ENCODE data around the gene LPCAT4.

Gene LPCAT4

GRCh38 chr15:34324933-34325332 is 42.1 kb downstream of the LPCAT4 start:
- no peak overlapping the region for H3K4me3 ChIP-seq (ENCODE audit: low read depth, low read length)
- TF ChIP-seq CTCF (IDR thresholded peaks at IDR 0.05; ENCODE audit: control insufficient read depth, extremely low read depth, insufficient read depth) = no peak
- no peak for DNase-seq (ENCODE audit: low read depth)

- no peak for DNase-seq (ENCODE audit: low read depth)
- no peak for TF ChIP-seq CTCF (IDR thresholded peaks at IDR 0.05; ENCODE audit: control insufficient read depth, extremely low read depth, insufficient read depth)
Measured at GRCh38 chr15:34323217-34323616, 43.8 kb downstream of the LPCAT4 start.

GRCh38 chr15:34318277-34319079 is 48.5 kb downstream of the LPCAT4 start:
- TF ChIP-seq CTCF (IDR thresholded peaks at IDR 0.05; ENCODE audit: control insufficient read depth, extremely low read depth, insufficient read depth) = no peak
- DNase-seq (ENCODE audit: low read depth) = peak; percentile 49
- H3K4me3 ChIP-seq (ENCODE audit: low read depth, low read length) = peak overlapping the region; percentile 56

More at GRCh38 chr15:34323217-34323616, 43.8 kb downstream of the LPCAT4 start:
- H3K4me3 ChIP-seq (ENCODE audit: low read depth, low read length) = no peak overlapping the region

- DNase-seq (ENCODE audit: low read depth) = no peak
- no peak overlapping the region for H3K4me3 ChIP-seq (ENCODE audit: low read depth, low read length)
- TF ChIP-seq CTCF (IDR thresholded peaks at IDR 0.05; ENCODE audit: control insufficient read depth, extremely low read depth, insufficient read depth) = no peak
Measured at GRCh38 chr15:34314491-34315490, 52.2 kb downstream of the LPCAT4 start.

GRCh38 chr15:34311563-34311962 is 55.4 kb downstream of the LPCAT4 start:
- no peak for TF ChIP-seq CTCF (IDR thresholded peaks at IDR 0.05; ENCODE audit: control insufficient read depth, extremely low read depth, insufficient read depth)
- no peak for DNase-seq (ENCODE audit: low read depth)
- H3K4me3 ChIP-seq (ENCODE audit: low read depth, low read length) = no peak overlapping the region

All from LNCaP clone FGC (cell line).